ENCODE data around the gene PATJ. TPM values are rescaled to one million over a fixed set of nuclear protein-coding genes. Genes with fewer than 3 reads are reported as not detected.

PATJ gene
- total RNA-seq, 1 experiment from 2014 or later, result 57.9 TPM

DNA sequence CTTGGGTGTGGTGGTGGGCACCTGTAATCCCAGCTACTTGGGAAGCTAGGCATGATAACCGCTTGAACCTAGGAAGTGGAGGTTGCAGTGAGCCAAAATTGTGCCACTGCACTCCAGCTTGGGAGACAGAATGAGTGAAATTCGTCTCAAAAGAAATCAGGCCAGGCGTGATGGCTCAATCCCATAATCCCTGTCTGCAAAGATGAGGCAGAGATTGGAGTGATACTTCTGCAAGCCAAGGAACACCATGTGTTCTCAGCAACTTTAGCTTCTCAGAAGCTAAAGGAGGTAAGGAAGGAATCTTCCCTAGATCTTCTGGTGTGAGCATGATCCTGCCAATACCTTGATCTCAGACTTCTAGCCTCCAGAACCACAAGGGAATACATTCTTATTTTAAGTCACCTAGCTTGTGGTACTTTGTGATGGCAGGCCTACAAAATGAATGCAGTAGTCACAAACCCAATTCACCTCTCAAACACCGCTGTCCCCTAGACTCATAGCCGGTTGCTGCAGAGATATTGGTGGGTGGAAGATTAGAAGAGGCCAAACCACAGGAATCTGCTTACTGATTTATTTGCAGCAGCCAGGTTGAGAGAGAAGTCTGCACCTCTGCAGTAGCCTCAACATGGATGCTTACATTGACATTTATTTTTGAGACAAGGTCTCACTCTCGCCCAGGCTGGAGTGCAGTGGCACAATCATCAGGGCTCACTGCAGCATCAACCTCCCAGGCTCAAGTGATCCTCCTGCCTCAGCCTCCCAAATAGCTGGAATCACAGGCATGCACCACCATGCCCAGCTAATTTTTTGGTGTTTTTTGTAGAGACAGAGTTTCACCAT, 471.0 kb downstream of the PATJ start (continued):
- TF ChIP-seq, protein P1, sequence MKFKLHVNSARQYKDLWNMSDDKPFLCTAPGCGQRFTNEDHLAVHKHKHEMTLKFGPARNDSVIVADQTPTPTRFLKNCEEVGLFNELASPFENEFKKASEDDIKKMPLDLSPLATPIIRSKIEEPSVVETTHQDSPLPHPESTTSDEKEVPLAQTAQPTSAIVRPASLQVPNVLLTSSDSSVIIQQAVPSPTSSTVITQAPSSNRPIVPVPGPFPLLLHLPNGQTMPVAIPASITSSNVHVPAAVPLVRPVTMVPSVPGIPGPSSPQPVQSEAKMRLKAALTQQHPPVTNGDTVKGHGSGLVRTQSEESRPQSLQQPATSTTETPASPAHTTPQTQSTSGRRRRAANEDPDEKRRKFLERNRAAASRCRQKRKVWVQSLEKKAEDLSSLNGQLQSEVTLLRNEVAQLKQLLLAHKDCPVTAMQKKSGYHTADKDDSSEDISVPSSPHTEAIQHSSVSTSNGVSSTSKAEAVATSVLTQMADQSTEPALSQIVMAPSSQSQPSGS (CRISPR knock-in tag; IDR thresholded peaks at IDR 0.05; ENCODE audit: borderline replicate concordance, low read depth), result no peak
- TF ChIP-seq KAT7 (CRISPR knock-in tag; IDR thresholded peaks at IDR 0.05; ENCODE audit: borderline replicate concordance) (no peak), ZNF423 (CRISPR knock-in tag; IDR thresholded peaks at IDR 0.05) (no peak), SMAD3 (CRISPR knock-in tag; IDR thresholded peaks at IDR 0.05; ENCODE audit: borderline replicate concordance) (no peak), FOXP1 (CRISPR knock-in tag; IDR thresholded peaks at IDR 0.05; ENCODE audit: borderline replicate concordance) (no peak; the same call in 1 of the 2 replicates)
- TF ChIP-seq, protein P2, sequence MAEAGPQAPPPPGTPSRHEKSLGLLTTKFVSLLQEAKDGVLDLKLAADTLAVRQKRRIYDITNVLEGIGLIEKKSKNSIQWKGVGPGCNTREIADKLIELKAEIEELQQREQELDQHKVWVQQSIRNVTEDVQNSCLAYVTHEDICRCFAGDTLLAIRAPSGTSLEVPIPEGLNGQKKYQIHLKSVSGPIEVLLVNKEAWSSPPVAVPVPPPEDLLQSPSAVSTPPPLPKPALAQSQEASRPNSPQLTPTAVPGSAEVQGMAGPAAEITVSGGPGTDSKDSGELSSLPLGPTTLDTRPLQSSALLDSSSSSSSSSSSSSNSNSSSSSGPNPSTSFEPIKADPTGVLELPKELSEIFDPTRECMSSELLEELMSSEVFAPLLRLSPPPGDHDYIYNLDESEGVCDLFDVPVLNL (CRISPR knock-in tag; IDR thresholded peaks at IDR 0.05; ENCODE audit: borderline replicate concordance, low read depth), result no peak
- TF ChIP-seq, protein P3, sequence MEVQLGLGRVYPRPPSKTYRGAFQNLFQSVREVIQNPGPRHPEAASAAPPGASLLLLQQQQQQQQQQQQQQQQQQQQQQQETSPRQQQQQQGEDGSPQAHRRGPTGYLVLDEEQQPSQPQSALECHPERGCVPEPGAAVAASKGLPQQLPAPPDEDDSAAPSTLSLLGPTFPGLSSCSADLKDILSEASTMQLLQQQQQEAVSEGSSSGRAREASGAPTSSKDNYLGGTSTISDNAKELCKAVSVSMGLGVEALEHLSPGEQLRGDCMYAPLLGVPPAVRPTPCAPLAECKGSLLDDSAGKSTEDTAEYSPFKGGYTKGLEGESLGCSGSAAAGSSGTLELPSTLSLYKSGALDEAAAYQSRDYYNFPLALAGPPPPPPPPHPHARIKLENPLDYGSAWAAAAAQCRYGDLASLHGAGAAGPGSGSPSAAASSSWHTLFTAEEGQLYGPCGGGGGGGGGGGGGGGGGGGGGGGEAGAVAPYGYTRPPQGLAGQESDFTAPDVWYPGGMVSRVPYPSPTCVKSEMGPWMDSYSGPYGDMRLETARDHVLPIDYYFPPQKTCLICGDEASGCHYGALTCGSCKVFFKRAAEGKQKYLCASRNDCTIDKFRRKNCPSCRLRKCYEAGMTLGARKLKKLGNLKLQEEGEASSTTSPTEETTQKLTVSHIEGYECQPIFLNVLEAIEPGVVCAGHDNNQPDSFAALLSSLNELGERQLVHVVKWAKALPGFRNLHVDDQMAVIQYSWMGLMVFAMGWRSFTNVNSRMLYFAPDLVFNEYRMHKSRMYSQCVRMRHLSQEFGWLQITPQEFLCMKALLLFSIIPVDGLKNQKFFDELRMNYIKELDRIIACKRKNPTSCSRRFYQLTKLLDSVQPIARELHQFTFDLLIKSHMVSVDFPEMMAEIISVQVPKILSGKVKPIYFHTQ (CRISPR knock-in tag; IDR thresholded peaks at IDR 0.05), result peak; percentile 95
- TF ChIP-seq, protein P4, sequence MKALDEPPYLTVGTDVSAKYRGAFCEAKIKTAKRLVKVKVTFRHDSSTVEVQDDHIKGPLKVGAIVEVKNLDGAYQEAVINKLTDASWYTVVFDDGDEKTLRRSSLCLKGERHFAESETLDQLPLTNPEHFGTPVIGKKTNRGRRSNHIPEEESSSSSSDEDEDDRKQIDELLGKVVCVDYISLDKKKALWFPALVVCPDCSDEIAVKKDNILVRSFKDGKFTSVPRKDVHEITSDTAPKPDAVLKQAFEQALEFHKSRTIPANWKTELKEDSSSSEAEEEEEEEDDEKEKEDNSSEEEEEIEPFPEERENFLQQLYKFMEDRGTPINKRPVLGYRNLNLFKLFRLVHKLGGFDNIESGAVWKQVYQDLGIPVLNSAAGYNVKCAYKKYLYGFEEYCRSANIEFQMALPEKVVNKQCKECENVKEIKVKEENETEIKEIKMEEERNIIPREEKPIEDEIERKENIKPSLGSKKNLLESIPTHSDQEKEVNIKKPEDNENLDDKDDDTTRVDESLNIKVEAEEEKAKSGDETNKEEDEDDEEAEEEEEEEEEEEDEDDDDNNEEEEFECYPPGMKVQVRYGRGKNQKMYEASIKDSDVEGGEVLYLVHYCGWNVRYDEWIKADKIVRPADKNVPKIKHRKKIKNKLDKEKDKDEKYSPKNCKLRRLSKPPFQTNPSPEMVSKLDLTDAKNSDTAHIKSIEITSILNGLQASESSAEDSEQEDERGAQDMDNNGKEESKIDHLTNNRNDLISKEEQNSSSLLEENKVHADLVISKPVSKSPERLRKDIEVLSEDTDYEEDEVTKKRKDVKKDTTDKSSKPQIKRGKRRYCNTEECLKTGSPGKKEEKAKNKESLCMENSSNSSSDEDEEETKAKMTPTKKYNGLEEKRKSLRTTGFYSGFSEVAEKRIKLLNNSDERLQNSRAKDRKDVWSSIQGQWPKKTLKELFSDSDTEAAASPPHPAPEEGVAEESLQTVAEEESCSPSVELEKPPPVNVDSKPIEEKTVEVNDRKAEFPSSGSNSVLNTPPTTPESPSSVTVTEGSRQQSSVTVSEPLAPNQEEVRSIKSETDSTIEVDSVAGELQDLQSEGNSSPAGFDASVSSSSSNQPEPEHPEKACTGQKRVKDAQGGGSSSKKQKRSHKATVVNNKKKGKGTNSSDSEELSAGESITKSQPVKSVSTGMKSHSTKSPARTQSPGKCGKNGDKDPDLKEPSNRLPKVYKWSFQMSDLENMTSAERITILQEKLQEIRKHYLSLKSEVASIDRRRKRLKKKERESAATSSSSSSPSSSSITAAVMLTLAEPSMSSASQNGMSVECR (CRISPR knock-in tag; IDR thresholded peaks at IDR 0.05; ENCODE audit: borderline replicate concordance), result no peak
- TF ChIP-seq, protein P5, sequence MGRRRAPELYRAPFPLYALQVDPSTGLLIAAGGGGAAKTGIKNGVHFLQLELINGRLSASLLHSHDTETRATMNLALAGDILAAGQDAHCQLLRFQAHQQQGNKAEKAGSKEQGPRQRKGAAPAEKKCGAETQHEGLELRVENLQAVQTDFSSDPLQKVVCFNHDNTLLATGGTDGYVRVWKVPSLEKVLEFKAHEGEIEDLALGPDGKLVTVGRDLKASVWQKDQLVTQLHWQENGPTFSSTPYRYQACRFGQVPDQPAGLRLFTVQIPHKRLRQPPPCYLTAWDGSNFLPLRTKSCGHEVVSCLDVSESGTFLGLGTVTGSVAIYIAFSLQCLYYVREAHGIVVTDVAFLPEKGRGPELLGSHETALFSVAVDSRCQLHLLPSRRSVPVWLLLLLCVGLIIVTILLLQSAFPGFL (CRISPR knock-in tag; IDR thresholded peaks at IDR 0.05; ENCODE audit: borderline replicate concordance), result no peak
- TF ChIP-seq, protein P6, sequence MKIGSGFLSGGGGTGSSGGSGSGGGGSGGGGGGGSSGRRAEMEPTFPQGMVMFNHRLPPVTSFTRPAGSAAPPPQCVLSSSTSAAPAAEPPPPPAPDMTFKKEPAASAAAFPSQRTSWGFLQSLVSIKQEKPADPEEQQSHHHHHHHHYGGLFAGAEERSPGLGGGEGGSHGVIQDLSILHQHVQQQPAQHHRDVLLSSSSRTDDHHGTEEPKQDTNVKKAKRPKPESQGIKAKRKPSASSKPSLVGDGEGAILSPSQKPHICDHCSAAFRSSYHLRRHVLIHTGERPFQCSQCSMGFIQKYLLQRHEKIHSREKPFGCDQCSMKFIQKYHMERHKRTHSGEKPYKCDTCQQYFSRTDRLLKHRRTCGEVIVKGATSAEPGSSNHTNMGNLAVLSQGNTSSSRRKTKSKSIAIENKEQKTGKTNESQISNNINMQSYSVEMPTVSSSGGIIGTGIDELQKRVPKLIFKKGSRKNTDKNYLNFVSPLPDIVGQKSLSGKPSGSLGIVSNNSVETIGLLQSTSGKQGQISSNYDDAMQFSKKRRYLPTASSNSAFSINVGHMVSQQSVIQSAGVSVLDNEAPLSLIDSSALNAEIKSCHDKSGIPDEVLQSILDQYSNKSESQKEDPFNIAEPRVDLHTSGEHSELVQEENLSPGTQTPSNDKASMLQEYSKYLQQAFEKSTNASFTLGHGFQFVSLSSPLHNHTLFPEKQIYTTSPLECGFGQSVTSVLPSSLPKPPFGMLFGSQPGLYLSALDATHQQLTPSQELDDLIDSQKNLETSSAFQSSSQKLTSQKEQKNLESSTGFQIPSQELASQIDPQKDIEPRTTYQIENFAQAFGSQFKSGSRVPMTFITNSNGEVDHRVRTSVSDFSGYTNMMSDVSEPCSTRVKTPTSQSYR (CRISPR knock-in tag; IDR thresholded peaks at IDR 0.05), result no peak
- TF ChIP-seq, protein P7, sequence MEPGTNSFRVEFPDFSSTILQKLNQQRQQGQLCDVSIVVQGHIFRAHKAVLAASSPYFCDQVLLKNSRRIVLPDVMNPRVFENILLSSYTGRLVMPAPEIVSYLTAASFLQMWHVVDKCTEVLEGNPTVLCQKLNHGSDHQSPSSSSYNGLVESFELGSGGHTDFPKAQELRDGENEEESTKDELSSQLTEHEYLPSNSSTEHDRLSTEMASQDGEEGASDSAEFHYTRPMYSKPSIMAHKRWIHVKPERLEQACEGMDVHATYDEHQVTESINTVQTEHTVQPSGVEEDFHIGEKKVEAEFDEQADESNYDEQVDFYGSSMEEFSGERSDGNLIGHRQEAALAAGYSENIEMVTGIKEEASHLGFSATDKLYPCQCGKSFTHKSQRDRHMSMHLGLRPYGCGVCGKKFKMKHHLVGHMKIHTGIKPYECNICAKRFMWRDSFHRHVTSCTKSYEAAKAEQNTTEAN (CRISPR knock-in tag; IDR thresholded peaks at IDR 0.05), result no peak
- TF ChIP-seq, protein P8, sequence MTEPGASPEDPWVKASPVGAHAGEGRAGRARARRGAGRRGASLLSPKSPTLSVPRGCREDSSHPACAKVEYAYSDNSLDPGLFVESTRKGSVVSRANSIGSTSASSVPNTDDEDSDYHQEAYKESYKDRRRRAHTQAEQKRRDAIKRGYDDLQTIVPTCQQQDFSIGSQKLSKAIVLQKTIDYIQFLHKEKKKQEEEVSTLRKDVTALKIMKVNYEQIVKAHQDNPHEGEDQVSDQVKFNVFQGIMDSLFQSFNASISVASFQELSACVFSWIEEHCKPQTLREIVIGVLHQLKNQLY (CRISPR knock-in tag; IDR thresholded peaks at IDR 0.05), result no peak
- TF ChIP-seq, protein P9, sequence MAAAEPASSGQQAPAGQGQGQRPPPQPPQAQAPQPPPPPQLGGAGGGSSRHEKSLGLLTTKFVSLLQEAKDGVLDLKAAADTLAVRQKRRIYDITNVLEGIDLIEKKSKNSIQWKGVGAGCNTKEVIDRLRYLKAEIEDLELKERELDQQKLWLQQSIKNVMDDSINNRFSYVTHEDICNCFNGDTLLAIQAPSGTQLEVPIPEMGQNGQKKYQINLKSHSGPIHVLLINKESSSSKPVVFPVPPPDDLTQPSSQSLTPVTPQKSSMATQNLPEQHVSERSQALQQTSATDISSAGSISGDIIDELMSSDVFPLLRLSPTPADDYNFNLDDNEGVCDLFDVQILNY (CRISPR knock-in tag; IDR thresholded peaks at IDR 0.05), result no peak

All from WTC11 (cell line).